ENCODE measurements around the gene DNAJB1. TPM values are rescaled to one million over a fixed set of nuclear protein-coding genes. Genes with fewer than 3 reads are reported as not detected.

The DNAJB1 gene
- total and polyA plus RNA-seq, 2 of the 13 experiments (the other 11 are each of a cell fraction or from before 2014, with no cell fraction given), result 87.5 to 97.3 TPM

- no peak for TF ChIP-seq ZBTB39 (CRISPR knock-in tag; IDR thresholded peaks at IDR 0.05)
- no peak for TF ChIP-seq TOE1 (CRISPR knock-in tag; IDR thresholded peaks at IDR 0.05)
- no peak for TF ChIP-seq SMAD9 (CRISPR knock-in tag; IDR thresholded peaks at IDR 0.05)
- no peak for TF ChIP-seq SKIL (CRISPR knock-in tag; IDR thresholded peaks at IDR 0.05; ENCODE audit: borderline replicate concordance)
- no peak for TF ChIP-seq ZNF878 (CRISPR knock-in tag; IDR thresholded peaks at IDR 0.05)
- peak; percentile 58 for TF ChIP-seq MAFF (IDR thresholded peaks at IDR 0.05; ENCODE audit: low read depth, low read length)
- peak; percentile 33; the same call in 1 of the 2 replicates for TF ChIP-seq MIER2 (CRISPR knock-in tag; IDR thresholded peaks at IDR 0.05)
- no peak for TF ChIP-seq ARID2 (CRISPR knock-in tag; IDR thresholded peaks at IDR 0.05; ENCODE audit: borderline replicate concordance)
- TF ChIP-seq ATF1 (CRISPR knock-in tag; IDR thresholded peaks at IDR 0.05), result no peak
- TF ChIP-seq ATF2 (CRISPR knock-in tag; IDR thresholded peaks at IDR 0.05), result peak; percentile 78; the same call in 1 of the 2 replicates
- TF ChIP-seq SALL1 (CRISPR knock-in tag; IDR thresholded peaks at IDR 0.05), result peak; percentile 77
- 0 out of 2 replicates have a peak, but pooled peaks have one; percentile 27 for TF ChIP-seq KMT2B (CRISPR knock-in tag; IDR thresholded peaks at IDR 0.05)
- no peak for TF ChIP-seq ZNF773 (CRISPR knock-in tag; IDR thresholded peaks at IDR 0.05; ENCODE audit: borderline replicate concordance)
- TF ChIP-seq MTA1 (CRISPR knock-in tag; IDR thresholded peaks at IDR 0.05; ENCODE audit: borderline replicate concordance), result no peak
- TF ChIP-seq PHF20 (CRISPR knock-in tag; IDR thresholded peaks at IDR 0.05), result no peak
- TF ChIP-seq SNAI1 (CRISPR knock-in tag; IDR thresholded peaks at IDR 0.05; ENCODE audit: borderline replicate concordance), result no peak
- no peak for TF ChIP-seq ZNF816 (CRISPR knock-in tag; IDR thresholded peaks at IDR 0.05; ENCODE audit: borderline replicate concordance)
- no peak for TF ChIP-seq ZNF143 (CRISPR knock-in tag; IDR thresholded peaks at IDR 0.05)
- no peak for TF ChIP-seq SATB2 (CRISPR knock-in tag; IDR thresholded peaks at IDR 0.05)
- no peak for TF ChIP-seq ZNF468 (CRISPR knock-in tag; IDR thresholded peaks at IDR 0.05)
- no peak for TF ChIP-seq KLF9 (CRISPR knock-in tag; IDR thresholded peaks at IDR 0.05; ENCODE audit: low read depth)
These were observed 1.7 kb upstream of the DNAJB1 start (continued) for GRCh38 chr19:14519860-14520407.
